HepG2 (cell line): Measurements from ENCODE around the gene AGMO.

Experiments used
- ELF4 ChIP-seq: sonication (generic); formaldehyde crosslinking; IDR thresholded peaks from 2 replicates; pipeline ENCODE4 v1.5.0; 2020; ENCODE audit warnings: missing genetic modification reagents, mild to moderate bottlenecking, moderate library complexity, borderline replicate concordance
- FLYWCH1 ChIP-seq: sonication (generic); formaldehyde crosslinking; IDR thresholded peaks from 2 replicates; pipeline ENCODE4 v1.8.1; 2023; ENCODE audit warnings: mild to moderate bottlenecking, missing genetic modification reagents
- ZNF572 ChIP-seq: sonication (generic); formaldehyde crosslinking; IDR thresholded peaks from 2 replicates; pipeline ENCODE4 v1.5.1; 2020; ENCODE audit warnings: mild to moderate bottlenecking, missing genetic modification reagents

DNA sequence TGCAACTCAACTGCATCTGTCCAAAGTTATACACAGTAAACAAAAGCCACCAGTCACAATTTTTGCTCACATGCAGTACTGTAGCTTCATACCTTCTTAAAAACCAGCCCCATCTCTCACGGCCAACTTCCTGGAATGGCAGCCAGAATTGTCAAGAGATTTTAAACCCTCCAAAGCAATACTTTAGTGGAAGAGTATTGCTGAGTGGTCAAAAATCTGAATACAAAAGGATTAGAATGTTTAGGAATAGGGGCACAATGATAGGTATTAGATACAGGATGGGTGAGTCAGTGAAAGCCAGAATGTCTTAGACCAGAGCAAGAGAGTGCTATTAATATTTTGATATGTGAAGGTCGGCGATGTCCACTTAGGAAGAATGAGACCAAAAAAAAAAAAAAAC lies 193.9 kb downstream of the AGMO start:
- TF ChIP-seq ELF4 (no peak), ZNF572 (CRISPR knock-in tag) (no peak), FLYWCH1 (CRISPR knock-in tag) (no peak)
